Activated T-helper 1 cell treated with anti-CD3 and anti-CD28 coated beads, Interleukin-12 subunit alpha, Interleukin-12 subunit beta, Interleukin-2, Interleukin-4 antibody, amounts not matched to agents 30 ng/mL and 10 ng/mL and 1 ng/mL, durations not matched to agents 14 hours and 24 hours and 36 hours (primary cell): ENCODE results near the gene NCS1. TPM values are rescaled to one million over a fixed set of nuclear protein-coding genes. Genes with fewer than 3 reads are reported as not detected.
A peak's percentile ranks its signal among the peaks of the same experiment; 100 is the strongest.

ENCODE experiments used
- DNase-seq: peaks from one replicate; pipeline ENCODE4 v3.0.0; 2021; ENCODE audit warnings: low spot score
- H3K27ac Mint-ChIP-seq: one replicate; pipeline ENCODE4 v1.8.0; 2021; ENCODE audit warnings: mild to moderate bottlenecking, mixed read lengths
- H3K27me3 Mint-ChIP-seq: one replicate; pipeline ENCODE4 v1.8.0; 2022; ENCODE audit warnings: mild to moderate bottlenecking, moderate library complexity, mixed read lengths; ENCODE audit not compliant: insufficient read depth
- H3K36me3 Mint-ChIP-seq: one replicate; pipeline ENCODE4 v1.8.0; 2021; ENCODE audit warnings: low read depth, mixed read lengths
- H3K4me1 Mint-ChIP-seq: one replicate; pipeline ENCODE4 v1.8.0; 2021; ENCODE audit warnings: low read depth, mixed read lengths
- H3K4me3 Mint-ChIP-seq: one replicate; pipeline ENCODE4 v1.8.0; 2021; ENCODE audit warnings: mild to moderate bottlenecking, moderate library complexity, mixed read lengths
- H3K9me3 Mint-ChIP-seq: one replicate; pipeline ENCODE4 v1.8.0; 2021; ENCODE audit warnings: mixed read lengths
- intact Hi-C: fragments of 100-400 bp; cut with micrococcal nuclease; formaldehyde crosslinking; loops from one replicate; pipeline ENCODE4 v1.15.1; 2024
- total RNA-seq: library from RNA; stranded (reverse); gene quantifications from 2 replicates; pipeline ENCODE4 v1.2.3, GENCODE V29; 2022

NCS1 gene
- total RNA-seq, 1 donor from 2014 or later = 3.9 TPM

DNA sequence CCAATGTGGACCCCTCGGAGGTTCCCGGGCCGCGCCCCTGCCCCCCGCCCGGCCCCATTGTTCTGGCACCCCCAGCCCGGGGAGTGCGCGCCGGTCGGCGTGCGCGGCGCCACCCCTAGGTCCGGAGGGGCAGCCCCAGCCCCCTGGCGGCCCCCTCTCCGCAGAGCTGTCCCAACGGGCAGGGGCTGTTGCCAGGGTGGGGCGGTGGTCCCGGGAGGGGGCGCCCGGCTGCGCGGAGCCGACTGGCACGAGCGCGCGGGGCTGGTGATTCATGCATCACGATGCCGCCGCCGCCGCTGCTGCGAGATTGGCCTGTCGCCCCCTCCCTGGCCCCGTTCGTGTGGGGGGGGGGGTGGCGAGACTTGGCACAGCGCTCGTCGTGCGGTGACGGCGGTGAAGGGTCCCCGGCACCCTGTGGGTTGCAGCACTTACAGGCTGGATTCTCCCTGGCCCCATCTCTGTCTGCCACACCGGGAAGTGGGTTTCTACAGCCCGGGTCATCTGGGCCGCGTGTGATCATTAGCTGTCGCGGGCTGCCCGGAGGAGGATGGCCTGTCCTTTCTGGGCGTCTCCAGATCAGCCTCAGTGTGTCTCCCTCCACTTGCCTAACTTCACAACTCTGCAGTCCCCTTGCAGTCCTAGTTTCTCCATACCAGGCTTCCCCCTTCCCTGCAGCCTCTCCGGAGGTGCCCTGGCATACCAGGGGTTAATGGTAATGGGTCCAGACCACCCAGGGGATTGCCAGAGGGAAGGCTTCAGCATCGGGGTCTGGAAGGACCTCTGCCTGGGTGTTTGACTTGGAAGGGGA, 858 bp downstream of the NCS1 start:
- Mint-ChIP-seq H3K27me3 (peaks cover 31% of the 10 kb centered on the region), H3K27ac (no peak overlapping the region), H3K36me3 (no peaks in the 10 kb centered on the region), H3K4me3 (peak overlapping the region; percentile 73), H3K4me1 (no peaks in the 10 kb centered on the region), H3K9me3 (no peaks in the 10 kb centered on the region)
- intact Hi-C loops = loop anchor here (2.0 kb wide), 1 partner anchor 44 kb away; no protein-coding TSS in a partner anchor
- DNase-seq = no peak

DNA sequence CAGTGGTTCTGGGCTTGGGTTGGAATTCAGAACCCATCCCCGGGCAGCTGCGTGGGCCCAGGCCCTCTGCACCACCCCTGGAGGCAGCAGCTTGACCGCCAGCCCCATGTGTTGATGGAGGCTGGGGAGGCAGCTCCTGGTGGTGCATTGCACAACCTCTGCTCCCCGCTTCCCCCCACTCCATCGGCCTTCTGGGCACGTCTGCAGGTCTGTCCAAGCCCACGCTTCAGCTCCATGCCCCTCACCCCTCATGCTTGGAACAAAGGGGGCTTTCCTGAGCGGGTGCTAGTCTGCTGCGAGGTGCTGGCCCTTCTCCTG, 1.4 kb downstream of the NCS1 start:
- Mint-ChIP-seq H3K4me3 (peak overlapping the region; percentile 2), H3K9me3 (no peaks in the 10 kb centered on the region), H3K27me3 (peaks cover 32% of the 10 kb centered on the region), H3K36me3 (no peaks in the 10 kb centered on the region), H3K4me1 (no peaks in the 10 kb centered on the region), H3K27ac (no peak overlapping the region)
- intact Hi-C loops = loop anchor here (2.0 kb wide), 1 partner anchor 45 kb away; no protein-coding TSS in a partner anchor
- DNase-seq = no peak

DNA sequence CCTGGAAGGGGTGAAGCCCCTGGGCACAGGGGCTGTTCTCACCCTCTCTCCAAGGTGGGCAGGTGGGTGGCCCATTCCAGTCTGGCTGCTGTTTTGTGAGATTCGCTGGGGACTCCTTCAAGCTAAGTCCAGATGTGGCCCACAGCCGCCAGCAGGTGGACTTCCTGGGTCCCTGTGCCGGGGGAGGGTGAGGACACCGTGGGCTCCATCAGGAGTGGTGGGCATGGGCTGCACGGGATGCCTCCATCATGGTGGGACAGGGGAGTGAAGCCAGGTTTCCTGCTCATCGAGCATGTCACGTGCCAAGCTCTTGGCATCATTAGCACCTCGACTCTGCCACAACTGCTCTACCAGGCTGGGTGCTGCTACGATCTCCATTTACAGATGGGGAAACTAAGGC, 1.8 kb downstream of the NCS1 start:
- Mint-ChIP-seq H3K9me3 (no peaks in the 10 kb centered on the region), H3K27ac (no peak overlapping the region), H3K36me3 (no peaks in the 10 kb centered on the region), H3K4me3 (peak overlapping the region; percentile 2), H3K4me1 (no peaks in the 10 kb centered on the region), H3K27me3 (peaks cover 32% of the 10 kb centered on the region)
- intact Hi-C loops = no loop called here
- DNase-seq = no peak

DNA sequence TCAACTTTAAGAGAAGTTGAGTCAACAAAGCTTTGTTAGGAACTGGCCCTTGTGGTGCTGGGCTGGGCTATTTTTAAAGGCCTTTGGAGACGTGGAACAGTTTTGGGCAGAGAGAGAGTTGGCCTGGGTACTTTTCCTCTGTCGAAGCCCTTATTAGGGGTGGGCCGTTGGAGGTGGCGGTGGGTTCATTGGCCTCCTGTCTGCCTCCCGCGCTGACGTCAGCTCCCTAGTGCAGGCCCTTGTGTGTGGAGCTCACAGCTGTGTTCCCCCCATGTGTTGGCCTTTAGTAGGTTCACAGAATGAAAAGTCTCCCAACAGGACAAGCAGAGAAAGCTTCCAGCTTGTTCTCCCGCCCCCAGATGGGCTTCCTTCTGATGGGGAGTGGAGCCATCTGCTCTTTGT, 2.7 kb downstream of the NCS1 start:
- H3K4me3 Mint-ChIP-seq = no peak overlapping the region
- H3K27me3 Mint-ChIP-seq = peaks cover 28% of the 10 kb centered on the region
- DNase-seq = no peak
- intact Hi-C loops = no loop called here
- no peak overlapping the region for H3K27ac Mint-ChIP-seq
- H3K36me3 Mint-ChIP-seq = no peaks in the 10 kb centered on the region
- H3K4me1 Mint-ChIP-seq = no peaks in the 10 kb centered on the region
- no peaks in the 10 kb centered on the region for H3K9me3 Mint-ChIP-seq

DNA sequence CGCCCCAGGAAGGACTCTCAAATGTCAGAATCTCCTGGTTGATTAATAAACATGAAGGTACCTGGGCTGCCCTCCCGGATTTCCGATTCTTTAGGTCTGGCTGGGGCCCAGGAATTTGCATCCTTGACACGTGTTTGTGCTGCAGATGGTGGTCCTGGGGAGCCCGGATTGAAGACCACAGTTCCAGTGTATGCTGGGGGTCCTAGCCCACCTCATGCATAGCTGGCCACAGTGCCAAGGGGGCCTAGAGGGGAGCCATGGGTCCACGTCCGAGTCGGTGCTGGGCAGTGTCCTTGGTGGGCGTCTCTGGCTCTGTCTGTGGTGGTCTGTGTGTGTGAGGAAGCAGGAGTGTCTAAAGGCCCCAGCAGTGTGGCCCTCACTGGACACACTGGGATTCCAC, 3.2 kb downstream of the NCS1 start:
- intact Hi-C loops = no loop called here
- no peaks in the 10 kb centered on the region for H3K4me1 Mint-ChIP-seq
- peaks cover 26% of the 10 kb centered on the region for H3K27me3 Mint-ChIP-seq
- H3K36me3 Mint-ChIP-seq = no peaks in the 10 kb centered on the region
- DNase-seq = no peak
- no peaks in the 10 kb centered on the region for H3K9me3 Mint-ChIP-seq
- H3K4me3 Mint-ChIP-seq = no peak overlapping the region
- no peak overlapping the region for H3K27ac Mint-ChIP-seq

DNA sequence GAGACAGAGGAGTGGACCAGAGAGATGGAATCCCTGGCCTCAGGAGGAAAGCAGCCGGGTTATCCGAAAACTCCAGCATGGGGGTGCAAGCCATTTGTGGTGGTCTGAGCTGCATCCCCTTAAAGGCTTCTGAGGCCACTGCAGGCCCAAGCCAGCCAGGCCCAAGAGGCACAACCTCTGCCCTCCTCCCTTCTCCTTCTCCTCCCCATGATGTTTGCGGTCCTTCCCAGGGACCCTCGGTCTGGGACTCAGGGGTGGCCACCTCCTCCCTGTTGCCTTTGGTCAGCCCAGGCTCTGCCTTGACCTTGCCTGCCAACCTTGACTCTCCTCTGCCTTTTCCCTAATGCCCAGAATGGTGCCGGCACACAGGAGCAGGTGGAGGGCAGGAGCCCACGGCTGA, 4.6 kb downstream of the NCS1 start:
- Mint-ChIP-seq H3K4me3 (no peak overlapping the region), H3K4me1 (no peaks in the 10 kb centered on the region), H3K36me3 (no peaks in the 10 kb centered on the region), H3K27me3 (peaks cover 17% of the 10 kb centered on the region), H3K27ac (no peak overlapping the region), H3K9me3 (no peaks in the 10 kb centered on the region)
- no peak for DNase-seq
- intact Hi-C loops = no loop called here

DNA sequence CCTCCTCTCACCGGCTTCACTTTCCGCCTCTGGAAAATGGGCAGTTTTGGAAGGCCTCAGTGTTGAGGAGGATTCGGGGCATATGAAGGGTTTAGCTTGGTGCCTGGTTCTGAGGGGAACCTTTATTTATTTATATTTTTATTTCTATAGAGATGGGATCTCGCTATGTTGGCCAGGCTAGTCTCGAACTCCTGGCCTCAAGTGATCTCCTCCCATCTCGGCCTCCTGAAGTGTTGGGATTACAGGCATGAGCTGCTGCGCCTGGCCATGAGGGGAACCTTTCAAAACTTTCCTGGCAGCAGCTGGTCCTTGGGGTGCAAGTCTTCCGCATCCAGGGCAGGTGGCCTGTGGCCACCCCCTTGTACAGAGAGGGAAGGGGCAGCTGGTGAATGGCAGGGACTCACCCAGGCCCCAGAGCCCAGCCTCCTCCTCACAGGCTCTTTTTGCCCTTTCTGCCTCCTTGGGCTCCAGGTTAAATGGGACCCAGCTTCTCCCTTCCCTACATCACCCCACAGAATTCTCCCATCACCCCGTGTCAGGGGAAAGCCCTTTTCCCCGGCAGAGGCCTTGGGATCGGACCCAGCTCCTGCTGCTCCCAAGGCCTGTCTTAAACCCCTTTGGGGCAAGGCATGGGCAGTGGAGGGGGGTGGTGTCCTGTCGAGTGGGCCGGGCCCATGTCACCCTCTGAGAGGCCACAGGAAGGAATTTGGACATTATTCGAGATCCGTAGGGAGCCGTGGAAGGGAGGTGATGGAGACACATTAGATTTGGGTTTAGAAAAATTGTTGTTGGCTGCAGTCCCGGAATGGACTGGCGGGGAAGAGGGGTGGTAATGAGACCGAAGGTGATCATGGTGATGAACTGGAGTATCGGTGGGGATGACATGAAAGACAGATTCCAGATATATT, 5.9 kb downstream of the NCS1 start:
- intact Hi-C loops = no loop called here
- DNase-seq = no peak
- Mint-ChIP-seq H3K9me3 (no peaks in the 10 kb centered on the region), H3K27ac (no peak overlapping the region), H3K27me3 (peaks cover 16% of the 10 kb centered on the region), H3K4me1 (no peaks in the 10 kb centered on the region), H3K36me3 (no peaks in the 10 kb centered on the region), H3K4me3 (no peak overlapping the region)

DNA sequence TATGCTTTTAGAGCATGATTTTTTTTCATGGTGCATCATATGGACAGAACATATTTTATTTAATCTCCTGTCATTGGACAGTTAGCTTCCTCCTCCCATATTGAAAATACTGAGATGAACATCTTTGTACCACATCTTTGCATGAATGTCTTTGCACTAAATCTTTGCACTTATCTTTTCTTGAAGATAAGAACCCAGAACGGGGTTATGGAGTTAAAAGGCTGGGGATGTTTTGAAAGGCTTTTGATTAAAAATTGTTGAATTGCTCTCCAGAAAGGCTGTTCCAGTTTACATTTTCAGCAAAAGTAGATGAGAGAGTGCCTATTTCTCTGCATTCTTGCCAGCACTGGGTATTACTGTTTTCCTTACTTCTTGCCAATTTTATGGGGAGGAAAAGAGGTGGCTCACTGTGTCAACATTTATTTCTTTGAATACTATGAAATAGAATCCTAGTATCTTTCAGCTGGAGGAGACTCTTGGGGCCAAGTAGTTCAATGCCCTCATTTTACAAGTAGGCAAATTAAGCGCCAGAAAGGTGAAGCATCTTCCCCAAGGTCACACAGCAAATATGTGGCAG, 7.2 kb downstream of the NCS1 start:
- Mint-ChIP-seq H3K27ac (no peak overlapping the region), H3K9me3 (no peaks in the 10 kb centered on the region), H3K4me3 (no peak overlapping the region), H3K36me3 (no peaks in the 10 kb centered on the region), H3K27me3 (peaks cover 5% of the 10 kb centered on the region), H3K4me1 (no peaks in the 10 kb centered on the region)
- no peak for DNase-seq
- intact Hi-C loops = no loop called here

DNA sequence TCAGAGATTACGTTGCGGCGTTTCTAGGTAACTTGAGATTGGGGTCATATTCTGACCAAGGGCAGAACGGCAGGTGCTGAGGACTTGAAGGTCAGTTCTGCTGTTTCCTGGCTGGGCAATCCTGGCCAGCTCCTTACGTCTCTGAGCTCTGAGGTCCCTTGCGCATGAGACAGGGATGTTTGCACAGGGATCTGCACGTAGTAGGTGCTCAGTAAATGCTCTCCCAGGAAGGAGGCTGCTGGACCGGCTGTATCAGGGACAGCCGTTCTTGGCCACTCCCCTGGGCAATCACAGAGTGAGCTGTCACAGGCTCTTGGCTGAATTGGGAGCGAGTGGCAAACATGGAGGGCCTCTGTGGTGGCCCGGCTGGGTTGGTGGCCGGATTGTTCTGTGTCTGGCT, 8.3 kb downstream of the NCS1 start:
- no peak overlapping the region for H3K27ac Mint-ChIP-seq

DNA sequence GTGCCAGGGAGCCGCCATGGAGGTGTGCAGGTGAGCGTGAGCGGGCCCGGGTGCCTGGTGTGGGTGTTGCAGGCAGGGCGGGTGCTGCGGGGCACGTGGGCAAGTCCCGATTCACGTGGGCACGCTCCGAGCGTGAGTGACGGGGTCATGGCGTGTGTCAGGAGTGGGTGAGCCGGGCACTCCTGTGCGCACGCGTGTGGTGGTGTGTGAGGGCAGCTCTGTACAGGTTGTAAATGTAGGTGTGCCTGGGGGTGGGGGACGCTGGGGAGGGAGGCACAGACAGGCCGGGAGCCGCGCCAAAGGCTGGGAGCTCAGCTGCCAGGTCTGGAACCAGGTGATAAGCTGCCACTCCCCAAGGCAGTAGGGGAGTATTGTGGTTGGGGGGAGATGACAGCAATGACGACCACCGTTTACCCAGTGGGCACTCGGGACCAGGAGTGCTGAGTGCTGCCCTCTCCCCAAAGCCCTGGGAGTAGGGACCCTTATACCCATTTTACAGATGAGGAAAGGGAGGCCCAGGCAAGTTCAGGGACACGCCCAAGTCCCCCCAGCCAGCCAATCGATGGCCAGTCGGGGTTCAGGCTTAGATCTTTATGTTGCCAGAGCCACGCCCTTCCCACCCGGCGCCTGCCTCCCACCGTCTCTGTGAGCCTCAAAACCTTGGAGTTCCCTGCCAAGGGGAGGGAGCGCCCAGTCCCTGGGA, 9.6 kb downstream of the NCS1 start:
- Mint-ChIP-seq H3K27me3 (peaks cover 4% of the 10 kb centered on the region), H3K4me1 (no peaks in the 10 kb centered on the region), H3K36me3 (no peaks in the 10 kb centered on the region), H3K4me3 (no peak overlapping the region), H3K9me3 (no peaks in the 10 kb centered on the region), H3K27ac (no peak overlapping the region)
- DNase-seq = no peak
- intact Hi-C loops = no loop called here

More for the DNA sequence above, 8.3 kb downstream of the NCS1 start:
- Mint-ChIP-seq H3K36me3 (no peaks in the 10 kb centered on the region), H3K4me3 (no peak overlapping the region), H3K4me1 (no peaks in the 10 kb centered on the region), H3K27me3 (peaks cover 2% of the 10 kb centered on the region), H3K9me3 (no peaks in the 10 kb centered on the region)
- no peak for DNase-seq
- intact Hi-C loops = no loop called here

DNA sequence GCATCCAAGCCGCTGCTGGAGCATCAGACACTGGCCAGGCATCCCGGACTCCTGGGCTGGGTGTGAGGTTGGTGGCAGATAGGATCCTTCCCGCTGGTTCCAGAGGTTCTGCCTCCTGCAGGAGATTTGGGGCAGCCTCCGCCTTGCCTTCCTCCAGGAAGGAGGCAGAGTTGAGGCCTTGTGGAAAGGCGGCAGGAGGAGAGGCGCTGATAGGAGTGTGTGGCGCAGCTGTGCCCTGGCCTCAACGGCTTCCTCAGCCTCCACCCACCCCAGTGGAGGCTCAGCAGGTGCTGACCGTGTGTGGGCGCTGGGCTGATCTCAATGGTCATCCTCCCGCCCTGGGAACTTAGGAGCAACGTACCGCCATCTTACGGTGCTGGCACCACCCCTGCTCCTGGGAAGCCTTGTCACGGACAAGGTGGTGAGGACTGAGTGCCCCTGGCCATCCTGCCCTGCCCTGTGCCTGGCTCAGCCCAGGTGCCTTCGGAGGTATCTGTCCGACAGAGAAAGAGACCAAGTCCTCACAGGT, 10.2 kb downstream of the NCS1 start:
- no peaks in the 10 kb centered on the region for H3K36me3 Mint-ChIP-seq
- no peak for DNase-seq
- H3K4me1 Mint-ChIP-seq = no peaks in the 10 kb centered on the region
- no peak overlapping the region for H3K27ac Mint-ChIP-seq
- H3K9me3 Mint-ChIP-seq = no peaks in the 10 kb centered on the region
- peaks cover 4% of the 10 kb centered on the region for H3K27me3 Mint-ChIP-seq
- no peak overlapping the region for H3K4me3 Mint-ChIP-seq
- intact Hi-C loops = no loop called here

DNA sequence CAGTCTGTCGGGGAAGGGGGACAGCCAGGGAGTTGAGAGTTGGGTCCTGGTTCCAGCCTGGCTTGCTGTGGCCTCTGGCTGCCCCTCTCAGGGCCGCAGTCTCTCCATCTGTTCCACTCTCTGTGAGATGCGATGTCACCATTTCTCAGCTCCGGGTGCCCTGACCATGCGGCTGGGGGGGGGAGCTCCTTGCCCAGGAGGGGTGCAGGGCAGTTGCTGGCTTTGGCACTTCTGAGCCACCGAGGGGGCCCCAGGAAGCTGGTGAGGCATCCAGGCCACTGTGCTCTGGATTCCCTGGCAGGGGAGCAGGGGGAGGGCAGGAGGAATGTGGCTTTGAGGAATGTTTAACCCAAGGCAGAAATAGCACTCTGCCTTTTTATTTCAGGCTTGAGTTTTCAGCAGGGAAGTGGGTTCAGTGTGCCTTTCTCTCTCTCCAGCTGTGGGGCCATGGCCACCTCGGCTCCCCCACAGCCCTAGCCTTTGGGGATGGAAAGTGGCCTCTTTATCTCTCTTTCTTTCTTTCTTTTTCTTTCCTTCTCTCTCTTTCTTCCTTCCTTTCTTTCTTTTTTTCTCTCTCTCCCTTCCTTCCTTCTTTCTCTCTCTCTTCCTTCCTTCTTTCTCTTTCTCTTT, 11.0 kb downstream of the NCS1 start:
- no peaks in the 10 kb centered on the region for H3K9me3 Mint-ChIP-seq
- H3K4me1 Mint-ChIP-seq = no peaks in the 10 kb centered on the region
- H3K4me3 Mint-ChIP-seq = no peak overlapping the region
- no peak overlapping the region for H3K27ac Mint-ChIP-seq
- H3K27me3 Mint-ChIP-seq = peaks cover 4% of the 10 kb centered on the region
- no peak for DNase-seq
- intact Hi-C loops = no loop called here
- H3K36me3 Mint-ChIP-seq = no peaks in the 10 kb centered on the region
